Mesendoderm (in vitro differentiated cells): ENCODE results near the gene NRL.

Experiments
- DNase-seq: peaks from one replicate; pipeline ENCODE4 v3.0.0; 2013
- H2AK5ac ChIP-seq: 2 replicates; pipeline ENCODE4 v1.6.1; 2013; ENCODE audit warnings: low read length, inconsistent platforms
- H2BK120ac ChIP-seq: 2 replicates; pipeline ENCODE4 v1.6.1; 2013; ENCODE audit warnings: low read depth, mild to moderate bottlenecking, low read length, moderate library complexity, mixed read lengths
- H2BK15ac ChIP-seq: replicated peaks from 2 replicates; pipeline ENCODE4 v1.6.1; 2013; ENCODE audit warnings: low read depth, mild to moderate bottlenecking, moderate library complexity
- H2BK5ac ChIP-seq: 2 replicates; pipeline ENCODE4 v1.6.1; 2013; ENCODE audit warnings: low read length, inconsistent platforms
- H3K18ac ChIP-seq: 2 replicates; pipeline ENCODE4 v1.6.1; 2013; ENCODE audit warnings: mild to moderate bottlenecking, low read length, mixed read lengths
- H3K23ac ChIP-seq: one replicate; pipeline ENCODE4 v1.6.1; 2013; ENCODE audit warnings: low read length
- H3K27ac ChIP-seq: 2 replicates; pipeline ENCODE4 v1.5.1; 2013; ENCODE audit warnings: low read depth, mild to moderate bottlenecking, inconsistent platforms, low read length, moderate library complexity
- H3K27me3 ChIP-seq: 2 replicates; pipeline ENCODE4 v1.6.1; 2013; ENCODE audit warnings: low read length, control low read depth, mild to moderate bottlenecking, inconsistent platforms; ENCODE audit not compliant: insufficient read depth, poor library complexity
- H3K36me3 ChIP-seq: 2 replicates; pipeline ENCODE4 v1.6.1; 2013; ENCODE audit warnings: low read length, inconsistent platforms; ENCODE audit not compliant: control insufficient read depth, insufficient read depth
- H3K4ac ChIP-seq: one replicate; pipeline ENCODE4 v1.6.1; 2013; ENCODE audit warnings: low read depth, mild to moderate bottlenecking, low read length, moderate library complexity
- H3K4me1 ChIP-seq: 2 replicates; pipeline ENCODE4 v1.6.1; 2013; ENCODE audit warnings: low read depth, low read length, inconsistent platforms; ENCODE audit not compliant: control insufficient read depth
- H3K4me2 ChIP-seq: 2 replicates; pipeline ENCODE4 v1.6.1; 2013; ENCODE audit warnings: low read length
- H3K4me3 ChIP-seq: 2 replicates; pipeline ENCODE4 v1.5.1; 2013; ENCODE audit warnings: mild to moderate bottlenecking, low read length
- H3K56ac ChIP-seq: one replicate; pipeline ENCODE4 v1.6.1; 2013; ENCODE audit warnings: low read length
- H3K79me1 ChIP-seq: 2 replicates; pipeline ENCODE4 v1.6.1; 2013; ENCODE audit warnings: low read length, inconsistent platforms
- H3K79me2 ChIP-seq: 2 replicates; pipeline ENCODE4 v1.6.1; 2013; ENCODE audit warnings: mild to moderate bottlenecking, low read length; ENCODE audit not compliant: control insufficient read depth, insufficient read depth
- H3K9ac ChIP-seq: 2 replicates; pipeline ENCODE4 v1.6.1; 2013; ENCODE audit warnings: low read length, inconsistent platforms
- H4K5ac ChIP-seq: one replicate; pipeline ENCODE4 v1.6.1; 2013; ENCODE audit warnings: low read length
- H4K8ac ChIP-seq: one replicate; pipeline ENCODE4 v1.6.1; 2013; ENCODE audit warnings: low read depth, mild to moderate bottlenecking, control low read depth, low read length, moderate library complexity
- WGBS: extraction: QIAGEN DNeasy Blood & Tissue Kit; methylation state at CpG from one replicate; pipeline ENCODE4 v1.1.7; 2013; ENCODE audit warnings: low lambda C conversion rate, missing lambda C conversion rate; ENCODE audit not compliant: insufficient coverage; ENCODE audit errors: extremely low coverage; 5-methylcytosine and 5-hydroxymethylcytosine counted together

Gene NRL

DNA sequence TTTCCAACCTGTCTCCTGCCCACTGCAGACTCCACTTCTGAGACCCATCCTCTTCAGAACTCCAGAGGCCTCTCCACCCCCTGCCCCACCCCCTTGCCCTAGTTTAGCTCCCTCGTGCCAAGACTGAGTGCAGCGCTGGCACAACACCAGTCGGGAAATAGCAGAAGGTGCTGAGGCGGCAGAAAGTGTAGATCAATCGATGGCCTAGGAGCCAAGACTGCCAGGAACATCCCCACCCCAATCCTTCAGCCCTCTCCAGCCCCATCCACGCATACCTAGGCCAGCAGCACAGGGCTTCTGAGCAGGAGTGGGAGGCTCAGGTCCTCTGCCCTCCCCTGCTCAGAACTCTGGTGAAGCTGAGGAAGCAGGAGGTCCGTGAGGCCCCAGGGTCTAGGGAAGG is 42.3 kb downstream of the NRL start:
- H2AK5ac ChIP-seq: no peak overlapping the region
- no peak overlapping the region for H3K4me3 ChIP-seq
- no peak overlapping the region for H4K5ac ChIP-seq
- no peaks in the 10 kb centered on the region for H3K4me1 ChIP-seq
- no peak overlapping the region for H4K8ac ChIP-seq
- WGBS: no CpG with 5 or more reads among the region's 7 CpGs
- H3K18ac ChIP-seq: no peak overlapping the region
- no peak overlapping the region for H3K56ac ChIP-seq
- no peaks in the 10 kb centered on the region for H3K27me3 ChIP-seq
- H3K23ac ChIP-seq: no peak overlapping the region
- H2BK120ac ChIP-seq: no peak overlapping the region
- no peak overlapping the region for H3K27ac ChIP-seq
- no peak overlapping the region for H3K4ac ChIP-seq
- H2BK5ac ChIP-seq: no peak overlapping the region
- no peak overlapping the region for H3K4me2 ChIP-seq
- no peaks in the 10 kb centered on the region for H3K36me3 ChIP-seq
- no peak for DNase-seq
- no peaks in the 10 kb centered on the region for H3K79me2 ChIP-seq
- H3K79me1 ChIP-seq: no peaks in the 10 kb centered on the region
- no peak overlapping the region for H3K9ac ChIP-seq
- H2BK15ac ChIP-seq: no peak overlapping the region

DNA sequence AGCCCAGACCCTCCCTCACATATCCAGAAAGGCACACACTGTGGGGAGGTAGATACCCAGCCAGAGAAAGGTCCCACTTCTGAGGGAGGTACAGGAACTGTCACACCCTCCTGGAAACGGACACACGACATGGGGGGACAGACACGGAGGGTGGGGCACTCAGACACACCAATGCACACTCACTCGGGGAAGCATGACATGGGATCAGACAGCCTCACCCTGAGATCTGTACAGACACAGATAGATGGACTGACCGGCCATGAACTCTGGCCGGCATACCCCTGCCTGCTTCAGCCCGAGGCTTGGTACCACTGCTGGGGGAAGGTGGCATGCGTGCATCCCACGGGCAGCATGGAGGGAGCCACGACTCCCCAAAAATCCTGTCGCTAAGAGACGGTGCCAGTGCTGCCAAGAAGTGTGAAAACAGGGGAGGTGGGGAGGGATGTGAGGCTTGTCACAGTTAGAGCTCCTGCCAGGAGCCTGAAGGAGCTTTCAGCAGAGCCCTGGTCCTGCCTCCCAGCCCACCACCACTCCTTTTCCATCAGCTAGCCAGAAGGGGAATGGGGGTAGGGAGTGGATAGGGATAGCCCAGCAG is 42.8 kb downstream of the NRL start:
- Histone ChIP-seq H3K9ac (no peak overlapping the region), H3K56ac (no peak overlapping the region), H3K79me2 (no peaks in the 10 kb centered on the region), H3K4ac (no peak overlapping the region), H3K27ac (no peak overlapping the region), H3K18ac (no peak overlapping the region), H3K79me1 (no peaks in the 10 kb centered on the region), H3K36me3 (no peaks in the 10 kb centered on the region), H3K4me1 (no peaks in the 10 kb centered on the region), H4K5ac (no peak overlapping the region), H3K23ac (no peak overlapping the region), H3K4me3 (no peak overlapping the region), H2BK5ac (no peak overlapping the region), H2BK120ac (no peak overlapping the region), H2BK15ac (no peak overlapping the region), H3K27me3 (no peaks in the 10 kb centered on the region), H4K8ac (no peak overlapping the region), H3K4me2 (no peak overlapping the region), H2AK5ac (no peak overlapping the region)
- no peak for DNase-seq
- WGBS: no CpG with 5 or more reads among the region's 12 CpGs

DNA sequence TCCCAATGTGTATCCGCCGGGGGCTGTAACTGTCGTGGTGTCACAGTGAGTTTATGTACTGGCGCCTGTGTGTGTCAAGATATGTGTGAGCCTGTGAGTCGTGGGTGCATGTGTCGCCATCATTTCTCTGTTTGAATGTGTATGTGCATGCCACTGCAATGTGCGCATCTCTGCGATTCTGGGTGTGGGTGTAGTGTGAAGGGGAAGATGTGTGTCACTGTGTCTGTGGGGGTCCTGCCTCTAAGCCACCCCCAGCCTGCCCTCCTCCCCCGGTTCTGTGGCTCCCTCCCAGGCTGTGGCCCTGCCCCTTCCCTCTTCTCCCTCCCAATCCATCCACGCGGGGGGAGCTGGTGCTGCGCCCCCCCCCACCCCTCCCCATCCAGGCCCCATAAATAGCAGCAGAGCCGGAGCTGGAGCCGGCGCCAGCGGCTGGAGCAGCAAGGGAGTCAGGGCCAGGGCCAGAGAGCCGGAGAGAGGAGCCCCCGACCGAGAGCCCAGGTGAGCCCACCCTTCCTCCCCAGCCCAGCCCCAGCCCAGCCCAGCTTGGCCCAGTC is 43.5 kb downstream of the NRL start, which contains the start of gene CPNE6:
TSS of gene CPNE6 (plus strand) at position 419 of the 554 bp plus-strand sequence. CDS start 1,375 bp downstream, outside the sequence.
- H3K4ac ChIP-seq: no peak within 1 kb of the TSS
- DNase-seq: no peak
- H3K9ac ChIP-seq: no peak within 1 kb of the TSS
- H3K4me1 ChIP-seq: no peaks in the 10 kb centered on the region
- H3K4me3 ChIP-seq: no peak within 1 kb of the TSS
- H2BK120ac ChIP-seq: no peak within 1 kb of the TSS
- no peak within 1 kb of the TSS for H3K4me2 ChIP-seq
- no peak within 1 kb of the TSS for H2AK5ac ChIP-seq
- H3K18ac ChIP-seq: no peak within 1 kb of the TSS
- H2BK5ac ChIP-seq: no peak within 1 kb of the TSS
- WGBS: no CpG with 5 or more reads among the region's 19 CpGs
- no peak within 1 kb of the TSS for H2BK15ac ChIP-seq
- H3K23ac ChIP-seq: no peak within 1 kb of the TSS
- H3K36me3 ChIP-seq: no peaks in the 10 kb centered on the region
- no peak within 1 kb of the TSS for H4K8ac ChIP-seq
- no peaks in the 10 kb centered on the region for H3K27me3 ChIP-seq
- no peak within 1 kb of the TSS for H3K27ac ChIP-seq
- H3K79me2 ChIP-seq: no peaks in the 10 kb centered on the region
- no peak within 1 kb of the TSS for H3K56ac ChIP-seq
- H3K79me1 ChIP-seq: no peaks in the 10 kb centered on the region
- H4K5ac ChIP-seq: no peak within 1 kb of the TSS

DNA sequence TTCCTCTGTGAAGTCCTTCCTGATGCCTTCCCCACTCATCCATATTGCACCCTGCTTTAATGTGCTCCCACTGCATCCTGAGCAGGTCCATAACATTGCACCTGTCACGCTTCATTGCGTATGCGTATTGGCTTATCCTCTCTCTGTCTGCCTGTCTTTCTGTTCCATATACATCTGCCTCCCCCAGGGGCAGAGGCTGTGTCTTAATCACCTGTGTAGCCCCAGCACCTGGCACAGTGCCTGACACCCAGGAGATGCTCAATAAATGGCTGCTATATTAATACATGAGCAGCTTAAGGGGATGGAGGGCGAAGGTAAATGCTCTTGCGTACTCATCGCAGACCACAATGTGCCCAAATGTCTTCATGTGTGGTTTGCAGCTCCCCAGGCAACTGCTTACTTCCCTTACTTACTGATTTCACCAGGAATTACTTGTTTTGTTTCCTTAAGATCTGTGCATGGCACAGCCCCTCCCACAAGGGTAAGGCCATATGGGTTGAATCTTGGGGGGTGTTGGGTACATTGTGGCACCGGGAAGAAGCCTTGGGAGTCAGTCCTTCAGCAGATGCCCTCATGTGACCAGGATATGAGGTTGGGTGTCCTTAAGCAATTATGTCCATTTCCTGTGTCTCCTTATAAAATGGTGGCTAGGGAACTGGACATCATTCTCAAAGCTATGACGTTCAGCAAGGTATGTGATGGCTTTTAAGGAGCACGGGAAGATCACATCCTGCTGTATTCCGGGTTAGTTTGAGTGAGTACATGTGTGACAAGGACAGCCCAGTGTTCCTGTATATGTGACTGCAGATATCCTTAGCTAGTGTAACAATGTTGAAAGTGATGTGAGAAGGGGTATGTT is 44.2 kb downstream of the NRL start:
- H3K79me1 ChIP-seq: no peaks in the 10 kb centered on the region
- H2BK5ac ChIP-seq: no peak overlapping the region
- WGBS: no CpG with 5 or more reads among the region's 10 CpGs
- DNase-seq: no peak
- no peak overlapping the region for H3K9ac ChIP-seq
- H2BK120ac ChIP-seq: no peak overlapping the region
- H3K18ac ChIP-seq: no peak overlapping the region
- no peaks in the 10 kb centered on the region for H3K27me3 ChIP-seq
- H3K79me2 ChIP-seq: no peaks in the 10 kb centered on the region
- H3K23ac ChIP-seq: no peak overlapping the region
- H3K56ac ChIP-seq: no peak overlapping the region
- H3K4me3 ChIP-seq: no peak overlapping the region
- no peak overlapping the region for H4K5ac ChIP-seq
- H2AK5ac ChIP-seq: no peak overlapping the region
- H3K27ac ChIP-seq: no peak overlapping the region
- no peaks in the 10 kb centered on the region for H3K4me1 ChIP-seq
- H3K4me2 ChIP-seq: no peak overlapping the region
- no peak overlapping the region for H3K4ac ChIP-seq
- H3K36me3 ChIP-seq: no peaks in the 10 kb centered on the region
- H4K8ac ChIP-seq: no peak overlapping the region
- H2BK15ac ChIP-seq: no peak overlapping the region

DNA sequence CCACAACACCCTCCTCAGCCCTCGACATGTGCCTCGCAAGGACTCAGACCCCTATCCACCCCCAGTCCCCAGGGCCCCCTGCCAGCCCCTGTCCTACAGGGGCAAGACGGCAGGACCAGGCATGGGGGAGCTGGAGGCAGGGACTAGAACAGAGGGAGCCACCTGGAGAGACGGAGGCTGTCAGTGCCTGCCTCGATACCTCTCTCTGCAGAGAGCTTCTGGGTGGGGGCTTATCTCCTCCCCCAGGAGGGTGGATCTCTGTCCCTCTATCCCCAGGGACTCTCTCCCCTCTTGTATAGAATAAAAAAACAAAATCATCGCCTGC is 45.4 kb downstream of the NRL start:
- no CpG with 5 or more reads among the region's 6 CpGs for WGBS
- Histone ChIP-seq H3K4me2 (no peak overlapping the region), H3K79me2 (no peaks in the 10 kb centered on the region), H2BK5ac (no peak overlapping the region), H2BK120ac (no peak overlapping the region), H4K8ac (no peak overlapping the region), H3K4ac (no peak overlapping the region), H3K4me1 (no peaks in the 10 kb centered on the region), H2AK5ac (no peak overlapping the region), H3K27ac (no peak overlapping the region), H3K56ac (no peak overlapping the region), H3K4me3 (no peak overlapping the region), H3K23ac (no peak overlapping the region), H4K5ac (no peak overlapping the region), H3K79me1 (no peaks in the 10 kb centered on the region), H3K18ac (no peak overlapping the region), H3K27me3 (no peaks in the 10 kb centered on the region), H3K9ac (no peak overlapping the region), H2BK15ac (no peak overlapping the region), H3K36me3 (no peaks in the 10 kb centered on the region)
- no peak for DNase-seq
